GM18498 (cell line): ENCODE results near the gene PSMD14.
"Not testable (repeated sequence)": the region's sequence is repeated elsewhere in the genome, so short reads cannot be mapped to it uniquely, and the experiment has no call there.

Experiments used
- ATAC-seq: cut with Tn5 transposase; IDR thresholded peaks from one replicate; pipeline ENCODE4 v1.9.1; 2021; ENCODE audit warnings: mild to moderate bottlenecking, moderate library complexity; ENCODE audit not compliant: unreplicated experiment

Gene PSMD14

DNA sequence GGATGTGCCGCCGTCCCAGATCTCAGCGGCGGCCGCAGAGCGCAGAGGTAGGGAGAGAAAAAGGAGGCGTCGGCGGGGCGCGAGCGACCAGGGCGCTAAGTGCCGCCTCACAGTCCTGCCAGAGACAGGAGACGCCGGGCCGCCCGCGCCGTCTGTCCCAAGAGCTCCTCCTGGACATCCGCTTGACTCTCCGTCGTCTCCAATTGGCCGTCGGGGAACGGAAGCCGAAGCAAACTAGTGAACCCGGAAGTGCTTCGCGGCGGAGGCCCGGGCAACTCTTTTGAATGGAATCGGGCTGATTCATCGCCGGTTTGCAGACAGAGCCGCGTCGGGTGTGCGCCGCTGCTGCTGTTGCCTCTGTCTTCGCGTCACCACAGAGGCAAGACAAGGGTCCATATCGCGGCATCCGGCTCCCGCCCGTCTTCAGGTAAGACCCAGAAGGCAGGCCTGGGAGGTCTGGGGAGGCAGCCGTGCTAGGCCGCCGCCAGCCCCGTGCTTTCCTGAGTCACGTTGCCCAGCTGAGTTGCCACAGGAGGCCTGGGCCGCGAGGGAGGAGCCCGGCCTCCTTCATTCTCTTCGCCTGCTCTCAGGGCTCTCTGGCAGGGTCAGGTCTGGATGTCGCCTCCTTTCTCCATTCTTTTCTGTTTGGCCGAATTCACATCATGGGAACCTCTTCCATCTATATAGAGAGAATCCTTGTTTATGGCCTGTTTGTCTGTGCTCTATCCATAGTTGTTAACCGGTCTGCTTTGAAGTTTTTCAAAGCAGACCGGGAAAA is at the start of gene PSMD14:
Gene PSMD14 (plus strand): TSS at position 248 of the 778 bp plus-strand sequence. CDS start 10,401 bp downstream, outside the sequence.
- ATAC-seq, result peak; percentile 97

GRCh38 chr2:161265874-161266273 is 42.4 kb upstream of the PSMD14 start:
- ATAC-seq, result no peak

GRCh38 chr2:161269111-161269510 is 39.1 kb upstream of the PSMD14 start:
- no peak for ATAC-seq

- ATAC-seq, result peak; percentile 70
Measured at GRCh38 chr2:161273038-161273760, 35.0 kb upstream of the PSMD14 start.

GRCh38 chr2:161278564-161279229 is 29.5 kb upstream of the PSMD14 start:
- not testable (repeated sequence) for ATAC-seq

DNA sequence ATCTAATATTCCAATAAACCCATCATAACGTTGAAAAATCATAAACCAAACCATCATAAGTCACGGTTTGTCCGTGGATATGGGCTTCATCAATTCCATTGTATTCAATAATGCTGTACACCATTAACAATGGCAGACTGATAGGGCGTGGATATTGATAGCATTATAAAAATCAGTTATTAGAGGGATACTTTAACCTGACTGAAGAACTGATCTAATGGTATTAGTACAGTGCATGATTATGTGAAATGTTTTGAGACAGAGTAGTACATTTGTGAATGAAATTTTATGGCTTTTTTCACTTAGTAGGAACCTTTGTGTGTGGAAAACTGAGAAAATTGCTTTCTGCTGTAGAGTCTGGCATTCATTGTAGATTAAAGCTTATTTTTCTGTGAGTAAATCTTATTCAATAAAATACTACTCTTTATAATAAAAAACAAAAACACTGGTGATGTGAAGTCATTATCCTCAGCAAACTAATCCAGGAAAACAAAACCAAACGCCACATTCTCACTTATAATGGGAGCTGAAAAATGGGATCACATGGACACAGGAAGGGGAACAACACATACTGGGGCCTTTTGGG is 28.9 kb upstream of the PSMD14 start:
- ATAC-seq, result not testable (repeated sequence)

- ATAC-seq, result not testable (repeated sequence)
Measured at GRCh38 chr2:161280906-161281323, 27.3 kb upstream of the PSMD14 start.

DNA sequence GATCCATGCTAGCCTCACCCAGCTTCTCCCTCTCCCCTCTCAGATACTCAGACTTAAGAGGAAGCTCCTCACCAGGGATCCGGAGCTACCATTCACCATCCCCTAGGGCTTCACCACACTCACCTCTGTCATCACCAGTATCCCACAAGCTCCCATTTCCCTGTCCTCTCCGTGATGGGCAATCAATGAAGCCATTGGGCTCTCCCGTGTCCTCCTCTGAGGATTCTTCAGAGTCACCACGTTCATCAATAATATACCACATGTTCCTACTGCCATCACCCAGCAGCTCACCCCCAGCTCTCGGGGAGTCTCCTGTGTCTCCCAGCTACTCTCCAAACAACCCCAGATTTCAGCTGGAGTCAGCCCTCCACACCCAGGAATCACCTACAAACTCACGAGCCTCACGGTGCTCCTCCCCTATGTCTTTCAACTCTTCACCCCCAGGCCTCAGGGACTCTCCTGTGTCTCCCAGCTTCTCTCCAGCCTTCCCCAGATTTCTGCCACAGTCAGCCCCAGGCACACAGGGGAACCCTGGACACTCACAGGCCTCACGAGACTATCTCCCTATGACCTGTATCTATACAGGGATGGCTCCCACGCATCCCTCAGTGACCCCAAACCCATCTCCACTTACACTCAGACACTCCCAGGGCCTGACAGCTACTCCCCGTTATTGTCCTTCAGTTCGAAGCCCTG is 26.5 kb upstream of the PSMD14 start:
- not testable (repeated sequence) for ATAC-seq

GRCh38 chr2:161282311-161282644 is 25.9 kb upstream of the PSMD14 start:
- not testable (repeated sequence) for ATAC-seq

DNA sequence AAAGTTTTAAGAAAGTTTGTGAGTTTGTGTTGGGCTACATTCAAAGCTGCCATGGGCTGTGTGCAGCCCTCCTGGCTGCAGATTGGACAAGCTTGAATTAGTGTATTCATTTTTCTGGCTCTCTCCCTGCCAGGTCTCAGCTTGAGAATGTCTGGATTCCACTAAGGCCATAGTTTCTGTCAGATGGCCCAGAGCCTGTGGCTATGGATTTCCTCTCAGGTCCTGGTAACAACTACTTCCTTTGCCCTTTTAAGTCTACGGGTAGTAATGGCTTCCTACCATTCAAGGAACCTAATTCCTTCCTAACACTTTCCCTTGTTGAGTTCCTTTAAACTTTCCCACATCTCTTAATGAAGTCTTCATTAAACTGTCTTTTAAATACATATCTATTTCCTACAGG is 24.3 kb upstream of the PSMD14 start:
- ATAC-seq, result no peak

- no peak for ATAC-seq
Measured at GRCh38 chr2:161303535-161304050, 4.6 kb upstream of the PSMD14 start.

- ATAC-seq, result no peak
Measured at GRCh38 chr2:161306919-161307318, 1.3 kb upstream of the PSMD14 start.

DNA sequence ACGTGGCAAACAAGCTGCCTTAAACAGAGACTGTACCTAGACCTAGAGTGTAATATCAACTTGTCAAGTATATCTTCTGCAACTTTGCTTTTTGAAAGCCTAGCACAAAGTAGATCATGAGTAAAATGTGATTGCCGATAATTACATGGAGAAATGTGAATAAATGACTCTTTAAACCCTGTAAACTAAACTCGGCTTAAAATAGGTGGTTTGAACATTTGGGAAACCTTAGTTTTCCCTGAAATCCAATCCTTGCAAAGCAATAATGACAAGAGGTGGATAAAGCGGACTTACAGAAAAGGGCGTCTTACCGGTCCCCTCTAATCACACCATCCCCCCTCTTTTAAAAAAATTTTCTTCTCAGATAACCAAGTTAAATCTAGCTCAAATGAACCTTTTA is 549 bp upstream of the PSMD14 start:
- ATAC-seq, result no peak

DNA sequence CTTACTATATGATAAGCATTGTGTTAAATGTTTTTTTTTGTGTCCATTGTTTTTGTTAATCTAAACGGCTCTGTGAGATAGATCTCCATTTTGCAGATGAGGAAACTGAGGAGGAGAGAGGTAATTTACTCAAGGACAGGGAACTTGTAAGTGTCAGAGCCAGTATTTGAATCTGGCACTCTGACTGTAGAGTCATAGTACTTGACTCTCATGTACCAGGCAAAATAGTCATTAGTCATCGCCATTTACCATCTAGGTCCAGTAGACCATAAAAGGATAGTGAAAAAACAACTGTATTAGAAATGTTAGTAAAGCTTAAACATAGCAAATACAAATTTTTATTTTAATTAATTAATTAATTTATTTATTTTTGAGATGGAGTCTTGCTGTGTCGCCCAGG is 4.8 kb downstream of the PSMD14 start:
- no peak for ATAC-seq

DNA sequence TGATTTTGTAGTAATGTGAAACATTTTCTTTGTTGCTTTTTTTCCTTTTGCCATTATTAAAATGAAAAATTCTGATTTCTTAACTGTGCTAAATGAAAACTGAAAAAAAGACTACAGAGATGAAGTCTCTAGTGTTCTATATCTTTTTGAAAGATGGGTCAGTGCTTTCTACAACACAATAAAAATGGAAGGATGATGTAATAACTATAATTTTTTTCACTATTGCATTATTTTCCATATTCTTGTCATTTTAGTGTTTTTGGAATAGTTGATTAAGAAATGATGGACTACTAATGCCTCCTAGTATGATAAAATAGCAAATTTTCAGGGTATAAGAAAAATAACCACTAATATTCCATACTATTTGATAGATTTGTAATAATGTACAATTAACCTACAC is 7.2 kb downstream of the PSMD14 start:
- no peak for ATAC-seq

- no peak for ATAC-seq
Measured at GRCh38 chr2:161316701-161317100, 8.5 kb downstream of the PSMD14 start.

- ATAC-seq, result no peak
Measured at GRCh38 chr2:161321944-161322648, 13.9 kb downstream of the PSMD14 start.

- no peak for ATAC-seq
Measured at GRCh38 chr2:161324876-161325275, 16.7 kb downstream of the PSMD14 start.

GRCh38 chr2:161327582-161327981 is 19.4 kb downstream of the PSMD14 start:
- ATAC-seq, result no peak
